Motor neuron (in vitro differentiated cells): ENCODE results near the gene GCK. TPM values are rescaled to one million over a fixed set of nuclear protein-coding genes. Genes with fewer than 3 reads are reported as not detected.

Source experiments
- ATAC-seq, 8 experiments: fragments of 200-7000 bp; cut with Tn5 transposase; replicated peaks in 6 of 8; 2 replicates each; pipeline ENCODE4 v1.8.0; 2021; ENCODE audit warnings: mild to moderate bottlenecking in 8 of 8, moderate library complexity in 8 of 8
- H3K27ac ChIP-seq, 2 donors: fragments of 250-450 bp; sonication (Bioruptor Pico); 2 replicates each; pipeline ENCODE4 v1.9.0; 2021; ENCODE audit warnings: antibody characterized with exemption in 2 of 2, mild to moderate bottlenecking in 2 of 2, moderate library complexity in 1 of 2
- H3K4me1 ChIP-seq, 2 donors: fragments of 250-450 bp; sonication (Bioruptor Pico); replicated peaks in 1 of 2; 2 replicates each; pipeline ENCODE4 v1.6.1; 2021; ENCODE audit warnings: antibody characterized with exemption in 2 of 2, mild to moderate bottlenecking in 2 of 2, moderate library complexity in 1 of 2
- H3K4me3 ChIP-seq, 5 donors: fragments of 250-450 bp; sonication (Bioruptor Pico); 2 replicates each; pipeline ENCODE4 v1.9.0; 2021; ENCODE audit warnings: antibody characterized with exemption in 5 of 5, mild to moderate bottlenecking in 5 of 5, moderate library complexity in 4 of 5
- WGBS, 10 experiments: fragments of 450-650 bp; shearing (Covaris generic); methylation state at CpG; one replicate each; pipeline ENCODE4 v1.0.0; 2022; 5-methylcytosine and 5-hydroxymethylcytosine counted together
- in situ Hi-C, 9 experiments: fragments of 400-800 bp; cut with MboI; loops; one replicate each; pipeline ENCODE4 v1.15.0; 2021; ENCODE audit warnings: low sequenced_read_pairs in 9 of 9, low pct_unique_long_range_greater_than_20kb in 2 of 9; ENCODE audit not compliant: unreplicated experiment in 9 of 9
- total RNA-seq, 8 experiments: library from RNA; unstranded; fragments of 300-600 nt; gene quantifications; 2 replicates each; pipeline versions ENCODE4 v1.2.3 to v1.2.4, GENCODE V29; 2022

Gene GCK
- total RNA-seq, 8 experiments from 2014 or later, result 0.31 to 5.1 (median 2.5) TPM

DNA sequence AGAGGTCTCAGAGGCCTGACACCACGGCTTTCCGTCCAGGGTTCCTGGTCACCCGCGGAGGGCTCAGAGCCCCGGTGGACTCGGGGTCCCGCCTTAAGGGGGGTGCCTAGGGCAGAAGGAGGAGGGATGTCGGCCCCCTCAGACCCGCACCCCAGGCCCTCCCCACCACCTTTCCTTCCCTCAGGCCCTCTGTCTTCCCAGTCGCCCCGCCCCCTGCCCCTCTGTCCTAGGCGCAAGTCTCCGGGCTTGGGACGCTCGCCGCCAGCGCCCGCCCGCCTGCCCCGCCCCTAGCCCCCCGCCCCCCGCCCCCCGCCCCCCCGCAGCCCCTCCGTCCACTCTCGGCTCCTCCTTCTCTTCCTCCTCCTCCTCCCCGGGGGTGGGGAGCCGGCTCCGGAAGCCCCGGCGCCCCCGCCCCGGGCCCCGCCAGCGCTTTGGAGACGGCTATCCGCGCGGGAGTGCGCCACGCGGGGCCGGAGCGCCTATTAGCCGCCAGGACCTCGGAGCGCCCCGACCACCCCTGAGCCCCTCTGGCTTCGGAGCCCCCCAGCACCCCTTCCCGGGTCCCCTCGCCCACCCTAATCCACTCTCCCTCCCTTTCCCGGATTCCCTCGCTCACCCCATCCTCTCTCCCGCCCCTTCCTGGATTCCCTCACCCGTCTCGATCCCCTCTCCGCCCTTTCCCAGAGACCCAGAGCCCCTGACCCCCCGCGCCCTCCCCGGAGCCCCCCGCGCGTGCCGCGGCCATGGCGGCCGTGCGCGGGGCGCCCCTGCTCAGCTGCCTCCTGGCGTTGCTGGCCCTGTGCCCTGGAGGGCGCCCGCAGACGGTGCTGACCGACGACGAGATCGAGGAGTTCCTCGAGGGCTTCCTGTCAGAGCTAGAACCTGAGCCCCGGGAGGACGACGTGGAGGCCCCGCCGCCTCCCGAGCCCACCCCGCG lies 85.0 kb downstream of the GCK start, which contains the start of gene AEBP1:
Gene AEBP1, plus strand, starts transcription at position 423 of the 937 bp plus-strand sequence. Its CDS starts 321 bp downstream, at position 744.
- in situ Hi-C loops, result no loop called here
- H3K4me3 ChIP-seq, result peak within 1 kb of the TSS; percentile 15 to 45 (median 31)
- 0% methylated on average over 1 of the region's 87 CpGs; no CpG with 5 or more reads in 9 of the 10 experiments for WGBS, 10 experiments
- peak within 1 kb of the TSS in 1 of 2 donors; percentile 68 for H3K27ac ChIP-seq
- peaks cover 18 to 23% of the 10 kb centered on the region in 2 donors for H3K4me1 ChIP-seq
- peak; percentile 32 to 68 (median 52) for ATAC-seq

DNA sequence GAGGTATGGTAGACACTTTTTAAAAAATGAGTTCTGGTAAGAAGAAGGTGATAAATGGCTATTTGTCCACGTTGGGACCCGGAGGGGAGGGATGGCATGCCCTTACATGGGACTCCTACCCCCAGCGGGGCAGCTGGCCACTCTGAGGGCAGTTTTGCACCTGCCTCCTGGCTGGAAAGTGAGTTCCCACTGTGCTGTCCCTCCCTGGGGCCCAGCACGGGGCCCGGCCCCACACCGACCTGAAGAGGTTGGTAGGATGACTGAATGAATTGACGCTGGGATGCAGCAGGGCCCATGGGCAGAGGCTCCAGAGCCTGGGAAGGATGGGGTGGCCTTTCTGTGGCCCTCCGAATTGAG lies 85.7 kb downstream of the GCK start:
- 40 to 42% methylated on average over 1 to 2 of the region's 8 CpGs; no CpG with 5 or more reads in 8 of the 10 experiments for WGBS, 10 experiments
- H3K27ac ChIP-seq, result no peak overlapping the region
- peak overlapping the region in 2 of 5 donors; percentile 39 to 45 for H3K4me3 ChIP-seq
- in situ Hi-C loops, result no loop called here
- H3K4me1 ChIP-seq, result peaks cover 18 to 23% of the 10 kb centered on the region in 2 donors
- ATAC-seq, result peak in 3 of 8 experiments; percentile 2 to 11 (median 6)

DNA sequence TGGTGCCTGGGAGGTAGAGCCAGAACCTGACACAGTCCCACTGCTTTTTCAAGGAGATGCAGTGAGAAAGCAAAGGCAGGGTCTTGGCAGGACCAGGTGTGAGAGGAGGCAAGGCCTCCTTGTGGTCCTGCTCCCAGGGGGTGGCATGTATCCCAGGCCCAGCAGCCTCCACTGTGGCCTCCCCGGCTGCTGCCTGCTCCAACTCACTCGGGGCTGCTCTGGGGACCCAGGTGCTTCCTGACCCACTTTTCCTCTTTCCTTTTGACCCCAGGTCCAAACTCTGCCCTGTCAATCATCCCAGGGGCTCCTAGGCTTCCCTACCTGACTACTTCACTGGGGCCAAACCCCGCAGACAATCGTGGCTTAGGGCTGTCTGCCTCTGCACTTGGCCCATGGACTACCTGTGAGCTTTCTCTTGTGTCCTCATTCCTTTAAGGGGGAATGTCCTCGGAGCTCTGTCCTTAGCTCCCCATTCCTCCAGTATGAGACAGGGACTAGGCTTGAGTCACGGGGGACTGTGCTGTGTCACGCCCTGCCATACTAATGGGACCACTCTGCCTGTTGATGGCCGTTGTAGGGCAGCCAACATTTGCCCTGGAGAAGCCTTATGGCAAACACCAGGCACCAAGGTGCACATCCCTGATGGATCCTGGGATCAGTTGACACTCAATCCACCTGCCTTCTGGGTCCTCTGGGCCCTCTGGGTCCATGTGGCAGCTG lies 86.2 kb downstream of the GCK start:
- 72 to 100% (median 86%) methylated on average over 1 to 5 of the region's 8 CpGs; no CpG with 5 or more reads in 5 of the 10 experiments for WGBS, 10 experiments
- no peak for ATAC-seq
- Histone ChIP-seq H3K4me3 (no peak overlapping the region), H3K27ac (no peak overlapping the region), H3K4me1 (peaks cover 18 to 23% of the 10 kb centered on the region in 2 donors)
- in situ Hi-C loops, result no loop called here

DNA sequence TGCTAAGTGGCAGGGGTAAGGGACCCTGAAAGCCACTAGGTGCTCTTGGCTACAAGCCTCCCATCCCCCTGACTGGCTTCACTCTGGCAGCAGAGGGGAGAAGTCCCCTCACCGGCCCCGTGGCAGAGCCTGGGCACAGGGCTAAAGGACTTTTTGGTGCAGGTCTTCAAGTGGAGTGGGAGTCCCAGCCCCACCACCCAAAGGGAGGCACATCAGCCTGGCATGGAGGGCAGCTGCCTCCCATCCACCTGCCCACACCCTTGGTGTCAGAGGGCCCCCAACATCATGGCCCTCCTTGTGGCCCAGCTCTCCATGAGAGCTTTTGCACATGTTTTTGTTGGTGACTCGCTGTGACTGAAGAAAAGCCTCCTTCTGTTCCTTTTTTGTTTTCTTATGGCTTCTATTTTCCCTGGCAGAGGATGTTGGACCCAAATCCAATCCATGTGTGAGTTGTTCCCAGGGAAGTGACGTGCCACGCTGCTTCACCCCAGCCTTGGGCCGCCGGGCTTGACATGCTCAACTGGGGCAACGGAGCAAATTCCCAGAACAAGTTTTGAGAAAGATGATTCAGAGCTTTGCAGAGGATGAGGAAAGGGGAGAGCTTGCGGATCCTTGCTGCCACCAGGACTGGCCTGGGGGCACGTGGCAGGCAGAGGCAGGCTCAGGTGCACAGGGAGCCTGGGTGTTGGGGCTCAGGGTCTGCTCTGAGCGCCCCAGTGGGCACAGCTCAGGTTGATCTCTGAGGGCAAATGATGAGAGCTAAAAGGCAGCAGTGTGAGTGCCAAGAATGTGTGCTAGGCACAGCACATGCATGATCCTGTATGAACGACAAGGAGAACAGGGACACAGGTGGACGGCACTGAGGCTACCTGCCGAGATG lies 87.0 kb downstream of the GCK start:
- ATAC-seq, result no peak
- in situ Hi-C loops, result no loop called here
- Histone ChIP-seq H3K4me3 (no peak overlapping the region), H3K27ac (no peak overlapping the region), H3K4me1 (peaks cover 18 to 23% of the 10 kb centered on the region in 2 donors)
- 14 to 90% (median 80%) methylated on average over 1 to 5 of the region's 14 CpGs; no CpG with 5 or more reads in 3 of the 10 experiments for whole genome bisulfite sequencing, 10 experiments

DNA sequence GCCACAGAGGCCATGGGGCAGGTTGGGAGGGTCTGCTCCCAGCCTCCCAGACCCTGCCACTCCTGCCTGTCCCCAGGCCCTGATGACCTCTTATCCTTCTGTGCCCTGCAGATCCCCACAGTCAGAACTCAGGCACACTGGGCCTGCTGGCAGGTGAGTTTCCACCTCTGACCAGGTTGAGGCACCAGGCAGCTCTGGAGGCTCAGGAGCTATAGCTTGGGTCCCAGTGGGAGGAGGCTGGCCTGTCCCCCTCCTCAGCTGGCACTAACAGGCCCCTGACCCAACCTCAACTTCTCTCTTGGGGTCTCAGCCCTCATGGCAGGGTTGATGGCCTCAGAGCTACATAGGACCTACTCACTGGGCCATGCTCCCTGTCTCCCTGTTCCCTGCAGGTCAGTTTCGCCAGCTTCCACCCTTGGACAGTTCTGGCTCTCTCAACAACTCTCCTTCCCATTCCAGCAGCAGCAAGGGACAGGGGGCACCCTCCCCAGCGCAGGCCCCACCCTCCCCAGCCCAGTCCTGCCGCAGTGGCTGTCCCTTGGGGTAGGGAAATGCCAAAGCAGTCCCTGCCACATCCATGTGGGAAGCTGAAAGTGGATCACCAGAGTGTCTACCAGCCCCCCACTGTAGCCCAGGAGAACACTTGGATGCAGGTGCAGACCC lies 87.8 kb downstream of the GCK start:
- Histone ChIP-seq H3K4me3 (no peak overlapping the region), H3K4me1 (peaks cover 18 to 23% of the 10 kb centered on the region in 2 donors), H3K27ac (no peak overlapping the region)
- in situ Hi-C loops, result no loop called here
- no CpG with 5 or more reads among the region's 3 CpGs for WGBS, 10 experiments
- no peak for ATAC-seq

DNA sequence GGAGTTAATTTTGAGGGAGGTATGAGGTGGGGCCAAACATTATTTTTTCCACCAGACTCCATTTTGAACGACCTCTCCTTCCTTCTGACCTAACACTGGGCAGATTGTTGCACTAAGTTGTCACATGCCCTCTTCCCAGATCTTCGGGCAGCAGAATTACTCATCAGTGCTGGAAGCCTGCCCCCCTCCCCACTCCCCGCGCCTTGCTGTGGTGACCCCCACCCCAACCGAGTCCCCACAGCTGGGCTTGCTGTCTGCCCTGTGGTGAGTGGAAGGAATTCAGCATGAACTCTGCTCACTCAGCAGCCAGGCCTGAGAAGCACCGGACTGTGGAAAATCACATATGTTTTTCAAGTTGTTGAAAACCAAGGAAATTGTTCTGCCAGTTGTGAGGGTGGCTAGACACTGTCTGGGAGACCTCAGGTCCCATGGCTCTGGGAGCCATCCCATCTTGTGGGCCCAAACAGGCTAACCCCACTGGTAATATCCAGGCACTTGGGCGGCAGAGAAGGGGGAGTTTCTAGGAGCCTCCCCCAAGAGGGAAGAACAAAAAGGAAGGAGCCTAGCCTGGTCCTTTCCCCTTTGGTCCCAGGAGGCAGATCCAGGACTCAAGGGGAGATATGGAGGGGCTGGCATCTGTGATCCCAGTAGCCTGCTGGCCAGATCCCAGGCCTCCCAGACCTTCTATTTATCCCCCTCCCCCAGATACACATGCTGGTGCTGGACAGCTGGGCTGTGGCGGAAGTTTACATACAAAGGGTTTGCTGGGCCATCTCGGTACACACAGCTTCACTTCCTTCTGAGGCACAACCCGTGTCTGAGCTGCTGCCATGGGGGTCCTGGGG lies 88.6 kb downstream of the GCK start:
- Histone ChIP-seq H3K27ac (no peak overlapping the region), H3K4me3 (no peak overlapping the region), H3K4me1 (peaks cover 12 to 17% of the 10 kb centered on the region in 2 donors)
- in situ Hi-C loops, result no loop called here
- ATAC-seq, result peak in 7 of 8 experiments; percentile 5 to 56 (median 42)
- 8 to 64% (median 30%) methylated on average over 1 to 4 of the region's 10 CpGs; no CpG with 5 or more reads in 6 of the 10 experiments for WGBS, 10 experiments

DNA sequence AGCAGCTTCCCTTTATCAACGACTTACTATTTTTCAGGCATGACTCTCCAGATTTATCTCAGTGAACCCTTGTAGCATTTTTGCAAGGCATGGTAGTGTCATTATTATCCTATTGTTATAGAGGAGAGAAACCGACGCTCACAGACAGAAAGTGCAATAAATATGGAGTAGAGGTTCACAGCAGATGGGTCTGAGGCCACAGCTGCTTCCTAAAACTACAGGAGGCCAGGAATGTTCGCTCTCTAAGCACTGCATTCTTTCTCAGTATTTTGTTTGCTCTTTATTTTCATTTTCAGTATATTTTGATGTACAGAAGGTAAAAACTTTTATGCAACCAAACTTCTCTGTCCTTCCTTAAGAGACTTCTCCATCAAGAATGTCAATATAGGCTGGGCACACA lies 89.6 kb downstream of the GCK start:
- in situ Hi-C loops, result no loop called here
- peaks cover 4 to 7% of the 10 kb centered on the region in 2 donors for H3K4me1 ChIP-seq
- no peak overlapping the region for H3K27ac ChIP-seq
- WGBS, 10 experiments, result 38 to 100% (median 62%) methylated on average over 1 to 4 of the region's 4 CpGs; no CpG with 5 or more reads in 1 of the 10 experiments
- ATAC-seq, result no peak
- H3K4me3 ChIP-seq, result no peak overlapping the region

DNA sequence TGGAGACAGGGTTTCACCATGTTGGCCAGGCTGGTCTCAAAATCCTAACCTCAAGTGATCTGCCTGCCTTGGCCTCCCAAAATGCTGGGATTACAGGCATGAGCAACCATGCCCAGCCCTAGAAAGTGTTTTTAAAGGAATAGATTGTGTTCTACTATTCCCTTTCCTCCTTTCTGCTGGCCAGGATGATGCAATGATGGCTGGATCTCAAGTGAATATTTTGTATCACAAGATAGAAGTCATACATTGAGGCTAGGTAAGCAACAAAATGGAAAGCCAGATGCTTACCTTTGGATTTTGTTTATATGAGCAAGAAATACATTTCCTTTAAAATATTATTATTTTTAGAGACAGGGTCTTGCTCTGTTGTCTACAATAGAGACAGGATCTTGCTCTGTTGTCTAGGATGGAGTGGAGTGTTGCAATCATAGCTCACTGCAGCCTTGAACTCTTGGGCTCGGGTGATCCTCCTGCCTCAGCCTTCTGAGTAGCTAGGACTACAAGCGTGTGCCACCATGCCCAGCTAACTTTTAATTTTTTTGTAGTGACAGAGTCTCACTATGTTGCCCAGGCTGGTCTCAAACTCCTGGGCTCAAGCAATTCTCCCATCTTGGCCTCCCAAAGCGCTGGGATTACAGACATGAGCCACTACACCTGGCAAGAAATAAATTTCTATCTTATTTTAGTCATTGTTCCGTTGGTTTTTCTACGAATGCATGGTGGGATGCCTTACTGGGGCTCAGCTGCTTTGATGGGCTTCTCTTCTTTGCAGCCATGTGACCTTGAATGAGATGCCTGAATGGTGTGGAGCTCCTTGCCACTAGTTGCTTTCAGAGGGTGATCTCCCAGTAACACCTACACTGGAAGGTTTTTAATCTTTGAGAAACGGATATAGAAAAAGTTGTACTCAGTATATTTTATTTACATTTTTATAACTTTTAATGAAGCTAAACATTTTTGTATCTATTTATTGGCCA lies 90.9 kb downstream of the GCK start:
- H3K4me3 ChIP-seq, result no peak overlapping the region
- in situ Hi-C loops, result no loop called here
- ATAC-seq, result no peak
- WGBS, 10 experiments, result 79 to 100% (median 88%) methylated on average over 1 to 6 of the region's 6 CpGs; no CpG with 5 or more reads in 2 of the 10 experiments
- H3K27ac ChIP-seq, result no peak overlapping the region
- peaks cover 4% of the 10 kb centered on the region in 2 donors for H3K4me1 ChIP-seq

DNA sequence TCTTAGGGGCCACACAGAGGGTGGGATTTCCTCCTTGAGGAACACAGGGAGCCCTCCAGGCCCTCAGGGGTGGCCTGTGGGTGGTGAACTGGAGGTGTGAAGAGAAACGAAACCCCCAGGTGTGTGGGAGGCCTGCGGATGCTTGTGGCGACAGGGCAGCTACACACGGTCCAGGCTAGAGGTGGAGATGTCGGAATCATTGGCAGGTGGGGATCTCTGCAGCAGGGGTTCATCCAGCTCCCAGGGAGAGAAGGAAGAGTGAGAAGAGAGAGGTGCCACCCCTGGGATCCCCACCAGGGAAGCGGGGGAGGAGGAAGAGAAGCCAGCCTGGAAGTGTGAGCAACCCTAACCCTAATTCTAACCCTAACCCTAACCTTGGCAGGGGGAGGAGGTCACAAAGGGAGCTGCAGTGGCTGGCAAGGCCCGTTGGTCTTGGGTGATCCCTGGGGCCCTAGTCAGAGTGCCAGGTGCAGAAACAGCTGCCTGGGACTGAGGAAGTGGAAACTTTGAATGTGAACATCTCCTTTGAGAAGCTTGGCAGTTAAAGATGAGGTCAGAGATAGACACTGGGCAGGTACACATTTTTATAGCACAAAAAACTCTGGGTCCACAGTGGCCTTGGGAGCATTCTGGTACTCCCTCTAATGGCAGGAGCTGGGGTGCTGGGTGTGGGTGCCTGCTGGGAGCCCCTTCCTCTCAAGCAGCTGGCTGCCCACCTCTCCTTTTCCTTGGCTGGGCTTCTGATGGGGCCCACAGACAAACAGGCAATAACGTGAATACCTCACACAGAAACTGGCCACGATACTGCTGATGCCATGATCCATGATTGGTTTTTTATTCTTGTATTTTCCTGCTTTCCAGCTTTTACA lies 91.9 kb downstream of the GCK start:
- Histone ChIP-seq H3K4me3 (no peak overlapping the region), H3K27ac (no peak overlapping the region), H3K4me1 (peaks cover 4% of the 10 kb centered on the region in 2 donors)
- 58 to 100% (median 82%) methylated on average over 1 to 6 of the region's 9 CpGs; no CpG with 5 or more reads in 1 of the 10 experiments for WGBS, 10 experiments
- no peak for ATAC-seq
- in situ Hi-C loops, result no loop called here

DNA sequence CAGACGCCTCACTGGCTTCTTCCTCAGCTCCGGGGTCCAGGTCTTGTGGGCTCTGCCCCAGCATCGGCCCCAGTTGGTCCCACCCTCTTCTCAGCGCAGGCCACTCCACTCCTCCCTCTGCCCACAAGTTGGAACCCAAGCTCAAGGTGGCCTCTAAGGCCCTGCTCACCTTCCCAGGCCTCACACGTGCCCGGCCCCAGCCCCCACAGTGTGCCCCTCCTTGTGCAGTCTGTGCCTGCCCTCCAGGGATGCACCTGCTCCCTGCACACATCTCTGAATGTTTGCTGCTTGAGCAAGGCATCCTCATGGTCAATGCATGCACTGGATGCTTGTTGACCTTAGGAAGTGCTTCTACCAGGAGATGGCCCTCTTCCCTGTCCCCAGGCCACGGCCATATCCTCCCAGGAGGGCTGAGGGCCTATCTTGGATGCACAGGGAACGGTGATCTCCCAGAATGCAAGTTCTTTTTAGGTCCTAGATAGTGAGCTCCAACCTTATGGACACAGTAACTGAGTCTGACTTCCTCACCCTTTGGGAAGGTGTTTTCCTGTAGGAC lies 92.8 kb downstream of the GCK start:
- peak in 1 of 8 experiments; percentile 7 for ATAC-seq
- WGBS, 10 experiments, result 0 to 80% (median 79%) methylated on average over 1 to 4 of the region's 8 CpGs; no CpG with 5 or more reads in 5 of the 10 experiments
- peaks cover 4% of the 10 kb centered on the region in 2 donors for H3K4me1 ChIP-seq
- no peak overlapping the region for H3K4me3 ChIP-seq
- in situ Hi-C loops, result no loop called here
- H3K27ac ChIP-seq, result no peak overlapping the region
